Measurements from ENCODE around the gene AEN. TPM values are rescaled to one million over a fixed set of nuclear protein-coding genes. Genes with fewer than 3 reads are reported as not detected.

The AEN gene
- total and polyA plus RNA-seq, 2 donors (not counting 3 experiments of a cell fraction or from before 2014, with no cell fraction given) = 34.2 to 35.6 TPM

DNA sequence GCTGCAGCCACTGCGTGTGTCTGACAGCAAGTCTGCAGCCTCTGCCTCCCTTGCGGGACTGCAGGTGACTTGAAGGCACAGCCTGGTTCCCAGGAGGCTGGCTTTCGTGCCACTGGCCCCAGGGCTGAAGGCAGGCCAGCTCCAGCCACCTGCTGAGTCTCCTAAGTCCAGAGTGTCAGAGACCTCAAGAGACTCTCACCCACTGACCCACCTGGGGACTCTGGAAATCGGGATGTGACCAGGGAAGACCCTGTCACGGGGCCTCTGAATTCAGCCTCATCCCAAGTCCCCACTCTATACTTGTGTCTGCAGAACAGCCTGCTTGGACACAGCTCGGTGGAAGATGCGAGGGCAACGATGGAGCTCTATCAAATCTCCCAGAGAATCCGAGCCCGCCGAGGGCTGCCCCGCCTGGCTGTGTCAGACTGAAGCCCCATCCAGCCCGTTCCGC lies 34.0 kb downstream of the AEN start:
- ChIA-PET POLR2A (no interaction called here), CTCF (interaction anchor here (1.2 to 6.1 kb wide), 4 partner anchors 23 to 179 kb away, joined by 3 to 126 read pairs (median 26); no protein-coding TSS in a partner anchor)
- Histone ChIP-seq H3K4me2 (ENCODE audit: insufficient read depth, low read length) (no peak overlapping the region), H3K27ac (ENCODE audit: insufficient read depth, low read depth, low read length) (no peak overlapping the region), H4K20me1 (replicated peaks; ENCODE audit: control insufficient read depth, extremely low read depth, insufficient read depth, low read length) (no peaks in the 10 kb centered on the region), H2AFZ (ENCODE audit: low read depth, low read length) (no peak overlapping the region), H3K4me1 (ENCODE audit: control insufficient read depth, extremely low read depth, insufficient read depth, low read length) (peaks cover 17% of the 10 kb centered on the region), H3K4me3 (replicated peaks in 1 of 3; ENCODE audit: insufficient read depth in 1 of 3, low read depth in 1 of 3, low read length in 3 of 3) (no peak overlapping the region), H3K9ac (replicated peaks; ENCODE audit: extremely low read depth, insufficient read depth, low read length) (no peak overlapping the region), H3K27me3 (ENCODE audit: control insufficient read depth in 2 of 2, insufficient read depth in 2 of 2, low read length in 2 of 2) (no peaks in the 10 kb centered on the region), H3K79me2 (ENCODE audit: control insufficient read depth, insufficient read depth, low read length) (no peaks in the 10 kb centered on the region), H3K9me1 (replicated peaks; ENCODE audit: control insufficient read depth, extremely low read depth, insufficient read depth, low read length) (no peaks in the 10 kb centered on the region), H3K9me3 (replicated peaks; ENCODE audit: control insufficient read depth, insufficient read depth, low read length) (no peaks in the 10 kb centered on the region), H3K36me3 (ENCODE audit: control insufficient read depth in 2 of 2, extremely low read depth in 1 of 2, insufficient read depth in 2 of 2, low read length in 2 of 2) (no peaks in the 10 kb centered on the region)
- dilution Hi-C loops (cut with MboI; ENCODE audit: extremely low pct_ligation_motif_present, low sequenced_read_pairs) = no loop called here
- FAIRE-seq (no peak), DNase-seq (ENCODE audit: low read depth, low spot score) (no peak)
- TF ChIP-seq EZH2 (IDR thresholded peaks at IDR 0.05; ENCODE audit: borderline replicate concordance, low read depth, low read length, severe bottlenecking) = no peak
- TF ChIP-seq GATA2 (IDR thresholded peaks at IDR 0.05; ENCODE audit: insufficient read depth, insufficient read length, low read depth, low read length) = no peak
- TF ChIP-seq FOS (IDR thresholded peaks at IDR 0.05; ENCODE audit: borderline replicate concordance, insufficient read depth, low read length) = no peak
- no peak for TF ChIP-seq POLR2A (IDR thresholded peaks at IDR 0.05; ENCODE audit: low read depth, low read length)
- no peak for TF ChIP-seq CTCF (IDR thresholded peaks at IDR 0.05; ENCODE audit: extremely low read depth in 1 of 2, insufficient read depth in 1 of 2, low read depth in 1 of 2, low read length in 2 of 2)
- no peak for TF ChIP-seq POLR2AphosphoS5 (IDR thresholded peaks at IDR 0.05; ENCODE audit: insufficient read depth, low read depth, low read length)
- TF ChIP-seq, protein P1, sequence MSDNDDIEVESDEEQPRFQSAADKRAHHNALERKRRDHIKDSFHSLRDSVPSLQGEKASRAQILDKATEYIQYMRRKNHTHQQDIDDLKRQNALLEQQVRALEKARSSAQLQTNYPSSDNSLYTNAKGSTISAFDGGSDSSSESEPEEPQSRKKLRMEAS (IDR thresholded peaks at IDR 0.05; ENCODE audit: insufficient read depth, insufficient read length) = no peak
- no peak for TF ChIP-seq MYC (IDR thresholded peaks at IDR 0.05; ENCODE audit: low read depth, low read length)
- TF ChIP-seq JUN (IDR thresholded peaks at IDR 0.05; ENCODE audit: borderline replicate concordance, insufficient read depth, insufficient read length, low read depth) = no peak
- intact Hi-C loops (cut with micrococcal nuclease) = loop anchor here (5.0 kb wide), 1 partner anchor 47 kb away; no protein-coding TSS in a partner anchor
- no TSS peak for BruUV-seq (replicated peaks)
